H1 (cell line): ENCODE results near the gene PTPRT. TPM values are rescaled to one million over a fixed set of nuclear protein-coding genes. Genes with fewer than 3 reads are reported as not detected.

Experiments used
- CTCF ChIA-PET: fragments of 300-600 bp; sonication (Branson Sonifier 250); formaldehyde crosslinking; loops from one replicate; lab custom pipeline; 2021; ENCODE audit not compliant: partially characterized antibody; lab: Charles Lee
- POLR2A ChIA-PET: fragments of 300-600 bp; sonication (Branson Sonifier 250); formaldehyde crosslinking; loops from one replicate; lab custom pipeline; 2021; ENCODE audit warnings: inconsistent platforms; ENCODE audit not compliant: partially characterized antibody; lab: Charles Lee
- DNase-seq, 2 experiments: peaks; one replicate each; pipeline versions ENCODE4 v3.0.0 to v3.0.0-alpha.2; 2010 to 2022; ENCODE audit warnings: low spot score in 2 of 2, low read depth in 1 of 2, mixed read lengths in 1 of 2
- FAIRE-seq: peaks from 2 replicates; lab custom pipeline; 2011; peaks lifted over from hg19 to GRCh38; lab: Jason Lieb, UNC
- H2AFZ ChIP-seq: 2 replicates; pipeline ENCODE4 v1.8.1; 2012; ENCODE audit warnings: low read length, inconsistent platforms
- H2AK5ac ChIP-seq: 2 replicates; pipeline ENCODE4 v1.6.1; 2013; ENCODE audit warnings: low read depth, low read length
- H2BK120ac ChIP-seq: replicated peaks from 2 replicates; pipeline ENCODE3; 2013; ENCODE audit warnings: low read depth, low read length, inconsistent platforms
- H2BK12ac ChIP-seq: 2 replicates; pipeline ENCODE4 v1.6.1; 2013; ENCODE audit warnings: low read depth, low read length
- H2BK15ac ChIP-seq: 2 replicates; pipeline ENCODE4 v1.6.1; 2013; ENCODE audit warnings: low read length
- H2BK20ac ChIP-seq: 2 replicates; pipeline ENCODE4 v1.6.1; 2013; ENCODE audit warnings: low read length
- H2BK5ac ChIP-seq: 2 replicates; pipeline ENCODE4 v1.6.1; 2013; ENCODE audit warnings: low read depth, low read length
- H3K14ac ChIP-seq: 2 replicates; pipeline ENCODE4 v1.6.1; 2013; ENCODE audit warnings: inconsistent platforms; ENCODE audit not compliant: insufficient read length
- H3K18ac ChIP-seq: 2 replicates; pipeline ENCODE4 v1.6.1; 2013; ENCODE audit warnings: low read length; ENCODE audit errors: extremely low read depth
- H3K23ac ChIP-seq: 2 replicates; pipeline ENCODE4 v1.6.1; 2013; ENCODE audit warnings: inconsistent platforms; ENCODE audit not compliant: insufficient read length
- H3K23me2 ChIP-seq: 2 replicates; pipeline ENCODE4 v1.6.1; 2013; ENCODE audit warnings: low read depth, low read length
- H3K27ac ChIP-seq: 2 replicates; pipeline ENCODE4 v1.6.1; 2011; ENCODE audit warnings: low read depth, low read length, inconsistent platforms
- H3K27me3 ChIP-seq, 4 experiments: replicated peaks in 1 of 4; 1 replicate in 1 of 4; 2 replicates in 3 of 4; pipeline versions ENCODE4 v1.6.1 to v1.8.1; 2011 to 2013; ENCODE audit warnings: low read length in 3 of 4, mild to moderate bottlenecking in 3 of 4, inconsistent platforms in 2 of 4, mixed read lengths in 2 of 4, moderate library complexity in 1 of 4; ENCODE audit not compliant: control insufficient read depth in 3 of 4, insufficient read depth in 3 of 4; ENCODE audit errors: extremely low read depth in 1 of 4
- H3K36me3 ChIP-seq, 4 experiments: 2 replicates each; pipeline versions ENCODE4 v1.6.1 to v1.8.1; 2011 to 2013; ENCODE audit warnings: mild to moderate bottlenecking in 4 of 4, low read length in 3 of 4, moderate library complexity in 2 of 4, control low read depth in 1 of 4, inconsistent platforms in 1 of 4; ENCODE audit not compliant: insufficient read depth in 4 of 4, control insufficient read depth in 2 of 4
- H3K4ac ChIP-seq: replicated peaks from 2 replicates; pipeline ENCODE3; 2013; ENCODE audit warnings: low read length, low read depth, mixed read lengths, inconsistent platforms; ENCODE audit not compliant: insufficient read length
- H3K4me1 ChIP-seq, 4 experiments: replicated peaks in 1 of 4; 1 replicate in 1 of 4; 2 replicates in 3 of 4; pipeline versions ENCODE4 v1.6.1 to v1.8.1; 2011 to 2013; ENCODE audit warnings: low read length in 3 of 4, inconsistent platforms in 2 of 4, mixed read lengths in 1 of 4; ENCODE audit not compliant: insufficient read depth in 4 of 4, control insufficient read depth in 3 of 4
- H3K4me2 ChIP-seq, 2 experiments: 2 replicates each; pipeline versions ENCODE4 v1.6.1 to v1.8.1; 2011 to 2013; ENCODE audit warnings: low read depth in 2 of 2, low read length in 2 of 2, control low read depth in 1 of 2, inconsistent platforms in 1 of 2, mild to moderate bottlenecking in 1 of 2; ENCODE audit not compliant: insufficient read depth in 1 of 2
- H3K4me3 ChIP-seq, 4 experiments: fragments of 200-600, 300-600 bp in 1 of 4; sonication (generic), shearing (Covaris generic), sonication (Bioruptor Twin) in 1 of 4; 2 replicates each; pipeline versions ENCODE4 v1.5.1 to v1.8.1; 2011 to 2016; ENCODE audit warnings: low read length in 4 of 4, low read depth in 3 of 4, control low read depth in 2 of 4, inconsistent platforms in 2 of 4, mild to moderate bottlenecking in 2 of 4, mixed read lengths in 1 of 4, moderate library complexity in 1 of 4; ENCODE audit not compliant: insufficient read depth in 2 of 4; ENCODE audit errors: extremely low read depth in 1 of 4
- H3K56ac ChIP-seq: replicated peaks from 2 replicates; pipeline ENCODE3; 2013; ENCODE audit warnings: low read depth, mild to moderate bottlenecking, mixed read lengths, low read length, inconsistent platforms; ENCODE audit not compliant: insufficient read length
- H3K79me1 ChIP-seq: 2 replicates; pipeline ENCODE4 v1.6.1; 2013; ENCODE audit warnings: low read depth, low read length, control low read depth
- H3K79me2 ChIP-seq, 2 experiments: 2 replicates each; pipeline versions ENCODE4 v1.6.1 to v1.8.1; 2012 to 2013; ENCODE audit warnings: low read length in 2 of 2, mild to moderate bottlenecking in 2 of 2, inconsistent platforms in 1 of 2; ENCODE audit not compliant: insufficient read depth in 2 of 2, control insufficient read depth in 1 of 2
- H3K9ac ChIP-seq, 4 experiments: replicated peaks in 1 of 4; 1 replicate in 1 of 4; 2 replicates in 3 of 4; pipeline versions ENCODE4 v1.6.1 to v1.8.1; 2011 to 2013; ENCODE audit warnings: low read depth in 3 of 4, low read length in 3 of 4, control low read depth in 2 of 4, mild to moderate bottlenecking in 2 of 4, moderate library complexity in 2 of 4, inconsistent platforms in 1 of 4; ENCODE audit errors: extremely low read depth in 1 of 4
- H3K9me3 ChIP-seq, 2 experiments: 2 replicates each; pipeline versions ENCODE4 v1.6.1 to v1.8.1; 2012 to 2013; ENCODE audit warnings: mild to moderate bottlenecking in 2 of 2, moderate library complexity in 2 of 2, control low read depth in 1 of 2, inconsistent platforms in 1 of 2, low read depth in 1 of 2, low read length in 1 of 2, mixed read lengths in 1 of 2; ENCODE audit not compliant: insufficient read depth in 2 of 2
- H4K20me1 ChIP-seq, 2 experiments: replicated peaks in 1 of 2; 2 replicates each; pipeline versions ENCODE3 to v1.8.1; 2011 to 2013; ENCODE audit warnings: inconsistent platforms in 2 of 2, low read length in 2 of 2, mild to moderate bottlenecking in 1 of 2; ENCODE audit not compliant: insufficient read depth in 2 of 2, control insufficient read depth in 1 of 2
- H4K5ac ChIP-seq: 2 replicates; pipeline ENCODE4 v1.6.1; 2013; ENCODE audit warnings: low read length, low read depth, mixed read lengths, inconsistent platforms; ENCODE audit not compliant: insufficient read length
- H4K8ac ChIP-seq: 2 replicates; pipeline ENCODE4 v1.8.0; 2013; ENCODE audit warnings: mild to moderate bottlenecking, moderate library complexity, low read length, inconsistent platforms; ENCODE audit not compliant: insufficient read depth; ENCODE audit errors: extremely low read depth
- H4K91ac ChIP-seq: replicated peaks from 2 replicates; pipeline ENCODE3; 2013; ENCODE audit warnings: low read length, mixed read lengths, inconsistent platforms; ENCODE audit not compliant: insufficient read length
- WGBS, 2 experiments: shearing (Covaris generic) in 1 of 2; methylation state at CpG; one replicate each; pipeline versions ENCODE4 v1.1.6 to v1.1.7; 2013 to 2015; ENCODE audit warnings: low lambda C conversion rate in 2 of 2, mixed read lengths in 2 of 2, inconsistent platforms in 1 of 2, low coverage in 1 of 2, missing lambda C conversion rate in 1 of 2; ENCODE audit not compliant: insufficient replicate concordance in 2 of 2, insufficient coverage in 1 of 2, insufficient read length in 1 of 2; ENCODE audit errors: extremely low coverage in 1 of 2, missing lambda C conversion rate in 1 of 2; 5-methylcytosine and 5-hydroxymethylcytosine counted together
- polyA plus RNA-seq, 7 experiments: library from polyadenylated mRNA; depleted of rRNA in 3 of 7; stranded (reverse) in 5 of 7; unstranded in 2 of 7; fragments of >200 nt in 5 of 7; fragments of 200-250 nt in 2 of 7; gene quantifications; 1 replicate in 5 of 7; 2 replicates in 1 of 7; 4 replicates in 1 of 7; pipeline versions ENCODE4 v1.2.1 to v1.2.3, GENCODE V29; 2011 to 2013; ENCODE audit warnings: missing spikeins in 2 of 7, mixed read lengths in 2 of 7
- total RNA-seq: library from RNA; stranded (reverse); fragmentation: NEBNext Ultra II Directional; extraction: Animal tissue kit (Norgen Biotek cat#: 25700); gene quantifications from 2 replicates; pipeline ENCODE4 v1.2.1, GENCODE V29; 2021

Gene PTPRT
- total and polyA plus RNA-seq, 2 of the 8 experiments (the other 6 are each of a cell fraction or from before 2014, with no cell fraction given): 0.33 to 1.8 TPM

- Histone ChIP-seq H3K23me2 (no peaks in the 10 kb centered on the region), H3K4me2 (peak overlapping the region in 1 of 2 experiments; percentile 16; a peak in 2 of 4 replicates), H2BK15ac (no peak overlapping the region), H3K79me2 (no peaks in the 10 kb centered on the region), H3K4me3 (peak overlapping the region in 1 of 4 experiments; percentile 14; a peak in 1 of 8 replicates), H3K56ac (no peak overlapping the region), H3K4me1 (peaks cover 0 to 7% (median 4%) of the 10 kb centered on the region in 4 experiments; a peak in 4 of 7 replicates), H3K23ac (no peak overlapping the region), H3K27me3 (no peaks in the 10 kb centered on the region), H4K8ac (no peak overlapping the region), H4K20me1 (no peaks in the 10 kb centered on the region), H3K9ac (no peak overlapping the region), H2BK120ac (no peak overlapping the region), H4K5ac (no peak overlapping the region), H2BK5ac (no peak overlapping the region), H3K9me3 (0 out of 4 replicates have a peak, but pooled peaks cover 0 to 4% of the 10 kb centered on the region in 2 experiments), H3K36me3 (no peaks in the 10 kb centered on the region), H3K18ac (no peak overlapping the region), H2AFZ (peak overlapping the region; percentile 48; the same call in 1 of the 2 replicates), H3K4ac (no peak overlapping the region), H3K27ac (no peak overlapping the region), H3K79me1 (no peaks in the 10 kb centered on the region), H2BK20ac (no peak overlapping the region), H4K91ac (no peak overlapping the region), H2BK12ac (no peak overlapping the region), H3K14ac (no peak overlapping the region), H2AK5ac (no peak overlapping the region)
- FAIRE-seq (peak; percentile 19), DNase-seq (no peak)
- CTCF ChIA-PET: interaction anchor here (0.6 to 1.2 kb wide), 7 partner anchors 15 to 929 kb away, joined by 3 to 6 read pairs (median 4); no protein-coding TSS in a partner anchor
- POLR2A ChIA-PET: interaction anchor here (0.6 kb wide), 1 partner anchor 713 kb away, joined by 3 read pairs; no protein-coding TSS in a partner anchor
- WGBS, 2 experiments: 30% methylated on average over 2 of the region's 2 CpGs; no CpG with 5 or more reads in 1 of the 2 experiments
These were observed 797.3 kb downstream of the PTPRT start for GRCh38 chr20:42392442-42392841.
